Measurements from ENCODE around the gene AGAP1.
"Not testable (repeated sequence)": the region's sequence is repeated elsewhere in the genome, so short reads cannot be mapped to it uniquely, and the experiment has no call there.

DNA sequence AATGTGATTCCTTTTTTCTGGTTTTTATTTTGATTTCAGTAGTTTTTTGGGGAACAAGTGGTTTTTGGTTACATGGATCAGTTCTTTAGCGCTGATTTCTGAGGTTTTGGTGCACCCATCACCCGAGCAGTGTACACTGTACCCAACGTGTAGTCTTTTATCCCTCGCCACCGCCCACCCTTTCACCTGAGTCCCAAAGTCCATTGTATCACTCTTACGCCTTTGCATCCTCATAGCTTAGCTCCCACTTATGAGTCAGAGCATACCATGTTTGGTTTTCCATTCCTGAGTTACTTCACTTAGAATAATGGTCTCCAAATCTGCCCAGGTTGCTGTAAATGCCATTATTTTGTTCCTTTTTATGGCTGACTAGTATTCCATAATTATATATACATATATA lies 453.2 kb downstream of the AGAP1 start:
- TF ChIP-seq SMC3 (conservative IDR thresholded peaks at IDR 0.05; ENCODE audit: poor library complexity); EP300 (conservative IDR thresholded peaks at IDR 0.05; ENCODE audit: poor library complexity, severe bottlenecking); TAF1 (IDR thresholded peaks at IDR 0.05; ENCODE audit: low read depth); EZH2 (IDR thresholded peaks at IDR 0.05; ENCODE audit: borderline replicate concordance, insufficient read depth, low read length, poor library complexity, severe bottlenecking); POLR2AphosphoS5 (IDR thresholded peaks at IDR 0.05); RAD21 (conservative IDR thresholded peaks at IDR 0.05): not testable (repeated sequence)
- TF ChIP-seq, protein P1, sequence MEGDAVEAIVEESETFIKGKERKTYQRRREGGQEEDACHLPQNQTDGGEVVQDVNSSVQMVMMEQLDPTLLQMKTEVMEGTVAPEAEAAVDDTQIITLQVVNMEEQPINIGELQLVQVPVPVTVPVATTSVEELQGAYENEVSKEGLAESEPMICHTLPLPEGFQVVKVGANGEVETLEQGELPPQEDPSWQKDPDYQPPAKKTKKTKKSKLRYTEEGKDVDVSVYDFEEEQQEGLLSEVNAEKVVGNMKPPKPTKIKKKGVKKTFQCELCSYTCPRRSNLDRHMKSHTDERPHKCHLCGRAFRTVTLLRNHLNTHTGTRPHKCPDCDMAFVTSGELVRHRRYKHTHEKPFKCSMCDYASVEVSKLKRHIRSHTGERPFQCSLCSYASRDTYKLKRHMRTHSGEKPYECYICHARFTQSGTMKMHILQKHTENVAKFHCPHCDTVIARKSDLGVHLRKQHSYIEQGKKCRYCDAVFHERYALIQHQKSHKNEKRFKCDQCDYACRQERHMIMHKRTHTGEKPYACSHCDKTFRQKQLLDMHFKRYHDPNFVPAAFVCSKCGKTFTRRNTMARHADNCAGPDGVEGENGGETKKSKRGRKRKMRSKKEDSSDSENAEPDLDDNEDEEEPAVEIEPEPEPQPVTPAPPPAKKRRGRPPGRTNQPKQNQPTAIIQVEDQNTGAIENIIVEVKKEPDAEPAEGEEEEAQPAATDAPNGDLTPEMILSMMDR (IDR thresholded peaks at IDR 0.05; ENCODE audit: poor library complexity, severe bottlenecking): not testable (repeated sequence)
- TF ChIP-seq, protein P2, sequence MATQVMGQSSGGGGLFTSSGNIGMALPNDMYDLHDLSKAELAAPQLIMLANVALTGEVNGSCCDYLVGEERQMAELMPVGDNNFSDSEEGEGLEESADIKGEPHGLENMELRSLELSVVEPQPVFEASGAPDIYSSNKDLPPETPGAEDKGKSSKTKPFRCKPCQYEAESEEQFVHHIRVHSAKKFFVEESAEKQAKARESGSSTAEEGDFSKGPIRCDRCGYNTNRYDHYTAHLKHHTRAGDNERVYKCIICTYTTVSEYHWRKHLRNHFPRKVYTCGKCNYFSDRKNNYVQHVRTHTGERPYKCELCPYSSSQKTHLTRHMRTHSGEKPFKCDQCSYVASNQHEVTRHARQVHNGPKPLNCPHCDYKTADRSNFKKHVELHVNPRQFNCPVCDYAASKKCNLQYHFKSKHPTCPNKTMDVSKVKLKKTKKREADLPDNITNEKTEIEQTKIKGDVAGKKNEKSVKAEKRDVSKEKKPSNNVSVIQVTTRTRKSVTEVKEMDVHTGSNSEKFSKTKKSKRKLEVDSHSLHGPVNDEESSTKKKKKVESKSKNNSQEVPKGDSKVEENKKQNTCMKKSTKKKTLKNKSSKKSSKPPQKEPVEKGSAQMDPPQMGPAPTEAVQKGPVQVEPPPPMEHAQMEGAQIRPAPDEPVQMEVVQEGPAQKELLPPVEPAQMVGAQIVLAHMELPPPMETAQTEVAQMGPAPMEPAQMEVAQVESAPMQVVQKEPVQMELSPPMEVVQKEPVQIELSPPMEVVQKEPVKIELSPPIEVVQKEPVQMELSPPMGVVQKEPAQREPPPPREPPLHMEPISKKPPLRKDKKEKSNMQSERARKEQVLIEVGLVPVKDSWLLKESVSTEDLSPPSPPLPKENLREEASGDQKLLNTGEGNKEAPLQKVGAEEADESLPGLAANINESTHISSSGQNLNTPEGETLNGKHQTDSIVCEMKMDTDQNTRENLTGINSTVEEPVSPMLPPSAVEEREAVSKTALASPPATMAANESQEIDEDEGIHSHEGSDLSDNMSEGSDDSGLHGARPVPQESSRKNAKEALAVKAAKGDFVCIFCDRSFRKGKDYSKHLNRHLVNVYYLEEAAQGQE (IDR thresholded peaks at IDR 0.05; ENCODE audit: borderline replicate concordance): not testable (repeated sequence)

All from neural cell (in vitro differentiated cells).